Measurements from ENCODE around the gene ATP5PO. TPM values are rescaled to one million over a fixed set of nuclear protein-coding genes. Genes with fewer than 3 reads are reported as not detected.

Gene ATP5PO
- total RNA-seq, 2 experiments from 2014 or later = 234 to 241 TPM

- ATAC-seq (no peak), DNase-seq (no peak)
- Mint-ChIP-seq H3K9me3 (no peaks in the 10 kb centered on the region), H3K27me3 (no peaks in the 10 kb centered on the region), H3K36me3 (ENCODE audit: low read depth) (peaks cover 21% of the 10 kb centered on the region), H3K4me1 (ENCODE audit: low read depth) (peaks cover 26% of the 10 kb centered on the region), H3K27ac (no peak overlapping the region), H3K4me3 (no peak overlapping the region)
- TF ChIP-seq CTCF (IDR thresholded peaks at IDR 0.05) = no peak
- POLR2A ChIA-PET = no interaction called here
- intact Hi-C loops (cut with micrococcal nuclease) = loop anchor here (10.0 kb wide), 1 partner anchor 697 kb away; the partner anchor contains the start of gene RCAN1
- CTCF ChIA-PET = interaction anchor here (0.8 to 1.0 kb wide), 2 partner anchors 184 to 430 kb away, joined by 3 read pairs; no protein-coding TSS in a partner anchor
Measured at GRCh38 chr21:33917421-33917820, 1.8 kb upstream of the ATP5PO start.

GRCh38 chr21:33916200-33916567, 580 bp upstream of the ATP5PO start:
- peak overlapping the region; percentile 94 for H3K4me3 Mint-ChIP-seq
- POLR2A ChIA-PET = no interaction called here

GRCh38 chr21:33914188-33914587, 1.4 kb downstream of the ATP5PO start:
- intact Hi-C loops (cut with micrococcal nuclease) = loop anchor here (10.0 kb wide), 1 partner anchor 701 kb away; the partner anchor contains the start of gene RCAN1
- no peak for TF ChIP-seq CTCF (IDR thresholded peaks at IDR 0.05)
- DNase-seq (no peak), ATAC-seq (no peak)
- H3K4me1 Mint-ChIP-seq (ENCODE audit: low read depth) = peaks cover 35% of the 10 kb centered on the region
- peak overlapping the region; percentile 98 for H3K27ac Mint-ChIP-seq
- no peaks in the 10 kb centered on the region for H3K9me3 Mint-ChIP-seq
- POLR2A ChIA-PET = interaction anchor here (0.6 to 1.7 kb wide), 6 partner anchors 12 to 300 kb away, joined by 3 to 5 read pairs (median 3); no protein-coding TSS in a partner anchor
- H3K27me3 Mint-ChIP-seq = no peaks in the 10 kb centered on the region
- CTCF ChIA-PET = interaction anchor here (1.4 to 2.2 kb wide), 2 partner anchors 9 to 434 kb away, joined by 5 to 11 read pairs; no protein-coding TSS in a partner anchor
- peak overlapping the region; percentile 94 for H3K4me3 Mint-ChIP-seq
- peaks cover 42% of the 10 kb centered on the region for H3K36me3 Mint-ChIP-seq (ENCODE audit: low read depth)

More at GRCh38 chr21:33916200-33916567, 580 bp upstream of the ATP5PO start:
- DNase-seq (no peak), ATAC-seq (no peak)
- Mint-ChIP-seq H3K27ac (peak overlapping the region; percentile 98), H3K4me1 (ENCODE audit: low read depth) (peaks cover 26% of the 10 kb centered on the region), H3K36me3 (ENCODE audit: low read depth) (peaks cover 26% of the 10 kb centered on the region), H3K9me3 (no peaks in the 10 kb centered on the region), H3K27me3 (no peaks in the 10 kb centered on the region)
- TF ChIP-seq CTCF (IDR thresholded peaks at IDR 0.05) = no peak
- CTCF ChIA-PET = no interaction called here
- intact Hi-C loops (cut with micrococcal nuclease) = loop anchor here (10.0 kb wide), 1 partner anchor 699 kb away; the partner anchor contains the start of gene RCAN1

DNA sequence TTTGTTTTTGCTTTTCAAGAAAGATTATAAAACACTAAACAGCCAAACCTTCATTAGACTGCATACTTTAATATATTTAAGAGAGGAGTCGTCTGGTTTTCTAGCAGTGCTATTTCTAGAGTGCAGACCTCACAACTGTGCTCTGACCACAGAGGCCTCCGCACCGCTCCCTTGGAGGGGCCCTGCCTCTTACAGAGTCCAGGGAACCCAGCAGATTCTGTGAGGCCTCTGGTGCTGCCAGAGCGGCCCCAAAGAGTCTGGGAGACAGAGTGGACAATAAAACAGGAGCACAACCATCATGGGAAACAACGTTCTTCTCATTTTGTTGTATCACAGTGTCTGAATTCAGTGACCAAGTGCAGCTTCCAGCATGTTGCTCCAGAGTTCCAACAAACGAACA, 5.8 kb downstream of the ATP5PO start:
- intact Hi-C loops (cut with micrococcal nuclease) = loop anchor here (10.0 kb wide), 1 partner anchor 705 kb away; the partner anchor contains the start of gene RCAN1
- H3K4me1 Mint-ChIP-seq (ENCODE audit: low read depth) = peaks cover 33% of the 10 kb centered on the region

More for the DNA sequence above, 5.8 kb downstream of the ATP5PO start:
- TF ChIP-seq CTCF (IDR thresholded peaks at IDR 0.05) = no peak
- no peaks in the 10 kb centered on the region for H3K9me3 Mint-ChIP-seq
- peaks cover 67% of the 10 kb centered on the region for H3K36me3 Mint-ChIP-seq (ENCODE audit: low read depth)
- DNase-seq = no peak
- H3K27me3 Mint-ChIP-seq = no peaks in the 10 kb centered on the region
- no peak overlapping the region for H3K4me3 Mint-ChIP-seq
- ChIA-PET POLR2A (no interaction called here), CTCF (no interaction called here)
- H3K27ac Mint-ChIP-seq = no peak overlapping the region
- ATAC-seq = no peak
